HEK293T (cell line): ENCODE results near the gene RUSC2.

Experiments used
- FOXM1 ChIP-seq: fragments of 450-650 bp; IDR thresholded peaks from 2 replicates; pipeline ENCODE4 v1.6.1; 2017; ENCODE audit warnings: mild to moderate bottlenecking, borderline replicate concordance
- SUZ12 ChIP-seq: fragments of 450-650 bp; IDR thresholded peaks from 2 replicates; pipeline ENCODE4 v1.6.1; 2016; ENCODE audit warnings: mild to moderate bottlenecking

GRCh38 chr9:35481347-35481975 lies 8.4 kb upstream of the RUSC2 start:
- no peak for TF ChIP-seq FOXM1
- no peak for TF ChIP-seq SUZ12
